ENCODE measurements around the gene C1orf21.
"Not testable (repeated sequence)": the region's sequence is repeated elsewhere in the genome, so short reads cannot be mapped to it uniquely, and the experiment has no call there.

- TF ChIP-seq EZH2 (IDR thresholded peaks at IDR 0.05; ENCODE audit: borderline replicate concordance, low read length); CTCF (IDR thresholded peaks at IDR 0.05; ENCODE audit: low read length): not testable (repeated sequence)
Measured at GRCh38 chr1:184612229-184612628, 225.4 kb downstream of the C1orf21 start.
